Hepatocyte (in vitro differentiated cells): ENCODE data around the gene RAB11FIP3. TPM values are rescaled to one million over a fixed set of nuclear protein-coding genes. Genes with fewer than 3 reads are reported as not detected.
"Not testable (repeated sequence)": the region's sequence is repeated elsewhere in the genome, so short reads cannot be mapped to it uniquely, and the experiment has no call there.

Source experiments
- DNase-seq: peaks from one replicate; pipeline ENCODE4 v3.0.0-alpha.2; 2016; ENCODE audit warnings: low spot score
- H2AFZ ChIP-seq: fragments of 200-600 bp; sonication (generic); 2 replicates; pipeline ENCODE4 v1.6.0; 2016; ENCODE audit warnings: antibody characterized with exemption, mild to moderate bottlenecking
- H3K27ac ChIP-seq: fragments of 200-600 bp; sonication (generic); 2 replicates; pipeline ENCODE4 v1.5.1; 2016; ENCODE audit warnings: mild to moderate bottlenecking
- H3K27me3 ChIP-seq: fragments of 200-600 bp; sonication (generic); 2 replicates; pipeline ENCODE4 v1.6.1; 2016
- H3K36me3 ChIP-seq: fragments of 200-600 bp; sonication (generic); replicated peaks from 2 replicates; pipeline ENCODE4 v1.5.1; 2016; ENCODE audit warnings: low read depth; ENCODE audit not compliant: insufficient read depth
- H3K4me1 ChIP-seq: fragments of 200-600 bp; sonication (generic); 2 replicates; pipeline ENCODE4 v1.5.1; 2016; ENCODE audit warnings: mild to moderate bottlenecking, moderate library complexity; ENCODE audit not compliant: insufficient read depth
- H3K4me2 ChIP-seq: fragments of 200-600 bp; sonication (generic); 2 replicates; pipeline ENCODE4 v1.6.0; 2016
- H3K4me3 ChIP-seq: fragments of 200-600 bp; sonication (generic); 2 replicates; pipeline ENCODE4 v1.5.1; 2016; ENCODE audit warnings: mild to moderate bottlenecking
- H3K79me2 ChIP-seq: fragments of 200-600 bp; sonication (generic); 2 replicates; pipeline ENCODE4 v1.6.0; 2017; ENCODE audit warnings: mild to moderate bottlenecking
- H3K9me2 ChIP-seq: fragments of 200-600 bp; sonication (generic); replicated peaks from 2 replicates; pipeline ENCODE4 v1.6.0; 2017; ENCODE audit warnings: mild to moderate bottlenecking; ENCODE audit not compliant: insufficient read depth
- H3K9me3 ChIP-seq: fragments of 200-600 bp; sonication (generic); 2 replicates; pipeline ENCODE4 v1.5.1; 2016; ENCODE audit warnings: low read depth, mild to moderate bottlenecking
- H4K20me1 ChIP-seq: fragments of 200-600 bp; sonication (generic); 2 replicates; pipeline ENCODE4 v1.6.0; 2016; ENCODE audit warnings: mild to moderate bottlenecking; ENCODE audit not compliant: insufficient read depth, poor library complexity, severe bottlenecking
- CTCF ChIP-seq: fragments of 200-600 bp; sonication (generic); IDR thresholded peaks from 2 replicates; pipeline ENCODE4 v1.5.1; 2016; ENCODE audit warnings: antibody characterized with exemption, mild to moderate bottlenecking; ENCODE audit not compliant: poor library complexity
- EZH2 ChIP-seq: fragments of 200-600 bp; sonication (generic); IDR thresholded peaks from 2 replicates; pipeline ENCODE4 v1.6.1; 2016; ENCODE audit warnings: antibody characterized with exemption, mild to moderate bottlenecking, borderline replicate concordance
- EZH2phosphoT487 ChIP-seq: fragments of 200-600 bp; sonication (generic); IDR thresholded peaks from one replicate; pipeline ENCODE4 v1.6.1; 2018; ENCODE audit warnings: antibody characterized with exemption, mild to moderate bottlenecking, low read depth, moderate library complexity; ENCODE audit not compliant: unreplicated experiment, severe bottlenecking
- WGBS: methylation state at CpG from one replicate; pipeline ENCODE4 v1.1.6; 2016; ENCODE audit warnings: low lambda C conversion rate; ENCODE audit errors: missing lambda C conversion rate; 5-methylcytosine and 5-hydroxymethylcytosine counted together
- polyA plus RNA-seq: library from polyadenylated mRNA; unstranded; fragments of >200 nt; fragmentation: Nextera tagmentation; extraction: Ambion mirVana; gene quantifications from 2 replicates; pipeline ENCODE4 v1.2.1, GENCODE V29; 2016
- total RNA-seq: library from RNA; depleted of rRNA; stranded (reverse); fragments of >200 nt; gene quantifications from 2 replicates; pipeline ENCODE4 v1.2.3, GENCODE V29; 2014

RAB11FIP3 gene
- total and polyA plus RNA-seq, 2 experiments from 2014 or later, result 47.3 to 72.8 TPM

DNA sequence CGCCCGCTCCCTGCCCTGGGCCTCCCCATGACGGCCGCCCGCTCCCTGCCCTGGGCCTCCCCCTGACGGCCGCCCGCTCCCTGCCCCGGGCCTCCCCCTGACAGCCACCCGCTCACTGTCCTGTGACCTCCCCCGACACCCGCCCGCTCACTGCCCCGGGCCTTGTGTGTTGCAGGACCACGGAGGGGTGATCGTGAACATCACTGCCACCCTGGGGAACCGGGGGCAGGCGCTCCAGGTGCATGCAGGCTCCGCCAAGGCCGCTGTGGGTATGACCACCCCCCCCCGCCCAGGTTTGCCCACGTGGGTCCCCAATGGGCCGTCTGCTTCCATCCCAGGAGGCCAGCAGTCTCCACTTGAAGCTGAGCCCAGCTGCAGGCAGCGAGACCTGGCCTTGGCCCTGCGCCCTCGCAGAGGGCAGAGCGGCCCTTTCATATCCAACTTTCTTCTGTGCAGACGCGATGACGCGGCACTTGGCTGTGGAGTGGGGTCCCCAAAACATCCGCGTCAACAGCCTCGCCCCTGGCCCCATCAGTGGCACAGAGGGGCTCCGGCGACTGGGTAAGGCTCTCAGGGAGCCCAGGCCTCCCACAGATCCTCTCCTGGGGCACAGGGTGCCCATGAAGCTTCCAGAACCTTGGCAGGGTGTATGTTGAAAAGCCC is 14.8 kb upstream of the RAB11FIP3 start:
- no peak for DNase-seq
- no peaks in the 10 kb centered on the region for H3K79me2 ChIP-seq
- peaks cover 2% of the 10 kb centered on the region for H3K4me1 ChIP-seq
- no peak overlapping the region for H3K27ac ChIP-seq
- H3K9me3 ChIP-seq, result no peaks in the 10 kb centered on the region
- no peaks in the 10 kb centered on the region for H3K9me2 ChIP-seq
- no peaks in the 10 kb centered on the region for H3K36me3 ChIP-seq
- no peak overlapping the region for H2AFZ ChIP-seq
- H3K4me3 ChIP-seq, result no peak overlapping the region
- no peaks in the 10 kb centered on the region for H4K20me1 ChIP-seq
- TF ChIP-seq EZH2phosphoT487 (no peak), CTCF (no peak), EZH2 (no peak)
- H3K27me3 ChIP-seq, result no peaks in the 10 kb centered on the region
- no peak overlapping the region for H3K4me2 ChIP-seq
- WGBS, result 98% methylated on average over 26 of the region's 36 CpGs

DNA sequence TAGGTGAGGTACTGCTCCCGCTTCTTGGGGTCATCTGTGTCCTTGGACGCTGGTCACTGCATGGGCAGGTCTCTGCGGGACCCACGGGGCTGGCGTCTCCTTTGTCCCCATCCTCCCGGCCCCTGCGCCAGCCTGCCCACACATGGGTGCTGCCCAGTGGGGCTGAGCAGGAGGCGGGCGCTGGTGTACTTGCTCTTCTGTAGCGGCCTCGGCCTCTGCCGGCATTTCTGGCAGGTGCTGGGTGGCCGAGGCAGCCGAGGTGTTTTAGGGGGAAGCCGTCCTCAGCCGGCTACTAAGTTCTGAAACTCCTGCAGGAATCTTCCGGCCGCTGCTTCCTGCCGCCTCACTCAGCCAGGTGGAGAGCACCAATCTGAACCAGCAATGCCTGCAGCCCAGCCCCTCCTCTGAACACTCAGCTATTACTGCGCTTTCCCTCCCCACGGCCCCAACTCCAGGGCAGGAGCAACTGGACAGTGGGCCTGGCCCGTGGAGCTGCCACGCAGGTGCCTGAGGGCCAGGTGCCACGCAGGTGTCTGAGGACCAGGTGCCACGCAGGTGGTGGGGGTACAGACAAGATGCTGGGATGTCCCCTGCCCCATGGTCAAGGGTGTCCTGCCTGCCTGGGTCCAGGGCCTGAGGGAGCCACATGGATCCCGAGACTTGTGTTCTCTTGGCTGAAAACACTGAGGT is 13.7 kb upstream of the RAB11FIP3 start:
- Histone ChIP-seq H3K4me2 (no peak overlapping the region), H3K27ac (no peak overlapping the region), H3K36me3 (no peaks in the 10 kb centered on the region), H3K4me3 (no peak overlapping the region), H3K27me3 (no peaks in the 10 kb centered on the region), H2AFZ (no peak overlapping the region), H3K79me2 (no peaks in the 10 kb centered on the region), H3K9me2 (no peaks in the 10 kb centered on the region), H3K9me3 (no peaks in the 10 kb centered on the region), H4K20me1 (no peaks in the 10 kb centered on the region), H3K4me1 (no peaks in the 10 kb centered on the region)
- no peak for DNase-seq
- 98% methylated on average over 26 of the region's 26 CpGs for WGBS
- TF ChIP-seq EZH2 (no peak), CTCF (no peak), EZH2phosphoT487 (no peak)

DNA sequence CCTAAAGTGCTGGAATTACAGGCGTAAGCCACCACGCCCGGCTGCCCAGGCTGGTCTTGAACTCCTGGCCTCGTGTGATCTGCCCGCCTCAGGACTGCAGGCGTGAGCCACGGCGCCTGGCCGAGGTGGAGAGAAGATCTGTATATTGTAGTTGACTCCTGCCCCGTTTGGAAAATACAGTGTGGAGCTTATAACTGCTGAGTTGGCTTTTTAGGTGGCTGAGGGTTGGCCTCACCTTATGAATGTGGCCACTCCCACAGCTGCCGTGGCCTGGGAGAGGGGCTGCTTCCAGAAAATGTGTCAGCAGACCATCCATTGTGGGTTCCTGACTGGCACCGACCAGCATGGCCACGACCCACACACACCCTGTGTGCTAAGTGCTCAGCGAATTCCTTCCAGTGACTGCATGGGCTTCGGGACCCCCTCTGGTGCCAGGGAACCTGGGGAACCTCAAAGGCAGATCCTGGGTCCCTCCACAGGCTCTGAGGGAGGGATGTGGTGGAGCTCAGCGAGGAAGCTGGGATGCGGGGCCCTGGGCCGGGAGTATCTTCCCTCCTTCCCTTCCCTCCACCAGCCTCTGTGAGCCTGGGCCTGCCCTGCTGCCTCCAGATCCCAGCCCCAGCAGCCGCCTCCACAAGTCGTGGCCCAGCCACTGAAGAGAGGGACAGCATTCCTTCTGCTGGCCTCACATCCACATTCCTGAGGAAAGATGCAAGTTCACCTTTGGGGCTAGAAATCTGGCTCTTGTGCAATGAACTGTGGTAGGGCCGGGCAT is 10.9 kb upstream of the RAB11FIP3 start:
- TF ChIP-seq CTCF, result no peak
- TF ChIP-seq EZH2phosphoT487, result no peak
- no peak for TF ChIP-seq EZH2
- no peak overlapping the region for H3K27ac ChIP-seq
- no peaks in the 10 kb centered on the region for H3K9me2 ChIP-seq
- H3K79me2 ChIP-seq, result no peaks in the 10 kb centered on the region
- H2AFZ ChIP-seq, result no peak overlapping the region
- no peaks in the 10 kb centered on the region for H3K36me3 ChIP-seq
- no peak overlapping the region for H3K4me3 ChIP-seq
- no peaks in the 10 kb centered on the region for H3K27me3 ChIP-seq
- no peak overlapping the region for H3K4me2 ChIP-seq
- H3K4me1 ChIP-seq, result no peaks in the 10 kb centered on the region
- H4K20me1 ChIP-seq, result no peaks in the 10 kb centered on the region
- no peaks in the 10 kb centered on the region for H3K9me3 ChIP-seq
- no peak for DNase-seq
- WGBS, result 87% methylated on average over 21 of the region's 21 CpGs

DNA sequence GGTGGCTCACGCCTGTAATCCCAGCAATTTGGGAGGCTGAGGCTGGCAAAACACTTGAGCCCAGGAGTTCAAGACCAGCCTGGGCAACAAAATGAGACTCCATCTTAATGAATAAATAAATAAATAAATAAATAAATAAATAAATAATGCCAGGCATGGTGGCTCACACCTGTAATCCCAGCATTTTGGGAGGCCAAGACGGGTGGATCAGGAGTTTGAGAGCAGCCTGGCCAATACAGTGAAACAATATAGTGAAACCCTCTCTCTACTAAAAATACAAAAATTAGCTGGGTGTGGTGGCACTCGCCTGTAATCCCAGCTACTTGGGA is 10.3 kb upstream of the RAB11FIP3 start:
- not testable (repeated sequence) for H3K9me3 ChIP-seq
- 96% methylated on average over 3 of the region's 3 CpGs for WGBS

GRCh38 chr16:422179-422578 is 3.3 kb upstream of the RAB11FIP3 start:
- not testable (repeated sequence) for H2AFZ ChIP-seq, H3K36me3 ChIP-seq, DNase-seq, H4K20me1 ChIP-seq, H3K4me2 ChIP-seq, H3K27ac ChIP-seq, H3K9me3 ChIP-seq, H3K4me3 ChIP-seq, H3K4me1 ChIP-seq, H3K27me3 ChIP-seq, H3K9me2 ChIP-seq
- 91% methylated on average over 13 of the region's 13 CpGs for WGBS
- H3K79me2 ChIP-seq, result peaks cover 10% of the 10 kb centered on the region

More for the DNA sequence above, 10.3 kb upstream of the RAB11FIP3 start:
- not testable (repeated sequence) for H3K4me1 ChIP-seq, H3K79me2 ChIP-seq, H4K20me1 ChIP-seq, DNase-seq, H3K4me2 ChIP-seq, H3K27me3 ChIP-seq, H3K9me2 ChIP-seq, H3K27ac ChIP-seq, H3K4me3 ChIP-seq, H2AFZ ChIP-seq, H3K36me3 ChIP-seq
